22Rv1 (cell line): Measurements from ENCODE around the gene PRR20G.

Source experiments
- CTCF ChIP-seq: fragments of 450-650 bp; IDR thresholded peaks from 2 replicates; pipeline ENCODE4 v1.5.1; 2017; ENCODE audit warnings: mild to moderate bottlenecking
- ZFX ChIP-seq: fragments of 450-650 bp; IDR thresholded peaks from 2 replicates; pipeline ENCODE4 v1.6.1; 2017; ENCODE audit warnings: antibody characterized with exemption, borderline replicate concordance

GRCh38 chr3:127307112-127307835 lies 19.4 kb upstream of the PRR20G start:
- no peak for TF ChIP-seq CTCF
- TF ChIP-seq ZFX = no peak
